SK-N-MC (cell line): ENCODE data around the gene VAV3.

Source experiments
- EZH2 ChIP-seq: fragments of 200-600 bp; sonication (generic); IDR thresholded peaks from one replicate; pipeline ENCODE4 v1.6.1; 2017; ENCODE audit warnings: antibody characterized with exemption
- POLR2AphosphoS5 ChIP-seq: IDR thresholded peaks from 2 replicates; pipeline ENCODE4 v1.6.1; 2012; ENCODE audit warnings: mild to moderate bottlenecking, low read depth, low read length, borderline replicate concordance

DNA sequence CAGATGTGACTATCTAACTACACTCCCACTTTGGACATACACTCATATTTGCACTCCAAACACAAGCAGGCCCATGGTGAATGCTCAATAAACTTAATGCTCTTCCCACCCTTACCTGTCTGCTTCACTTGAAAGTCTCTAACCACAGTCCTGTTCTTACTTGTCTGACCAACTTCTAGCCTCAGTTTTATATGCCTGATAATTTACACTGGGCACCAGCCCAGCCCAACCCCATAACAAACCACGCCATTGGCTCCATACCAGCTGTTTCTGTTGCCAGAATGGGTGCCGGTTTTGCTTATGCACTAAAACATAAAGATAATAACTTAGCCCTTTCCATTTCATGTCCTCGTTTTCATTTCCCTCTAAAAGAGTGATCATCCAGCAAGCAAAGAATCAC is 428.7 kb downstream of the VAV3 start:
- TF ChIP-seq POLR2AphosphoS5 (no peak), EZH2 (no peak)
